ENCODE results near the gene NABP1. TPM values are rescaled to one million over a fixed set of nuclear protein-coding genes. Genes with fewer than 3 reads are reported as not detected.
"Not testable (repeated sequence)": the region's sequence is repeated elsewhere in the genome, so short reads cannot be mapped to it uniquely, and the experiment has no call there.

The NABP1 gene
- total RNA-seq, 1 donor from 2014 or later = 48.6 TPM

GRCh38 chr2:191638079-191638801, 39.7 kb upstream of the NABP1 start:
- no peak overlapping the region for H3K4me3 ChIP-seq
- peak overlapping the region; percentile 56 for H3K27ac ChIP-seq
- TF ChIP-seq, protein P1, sequence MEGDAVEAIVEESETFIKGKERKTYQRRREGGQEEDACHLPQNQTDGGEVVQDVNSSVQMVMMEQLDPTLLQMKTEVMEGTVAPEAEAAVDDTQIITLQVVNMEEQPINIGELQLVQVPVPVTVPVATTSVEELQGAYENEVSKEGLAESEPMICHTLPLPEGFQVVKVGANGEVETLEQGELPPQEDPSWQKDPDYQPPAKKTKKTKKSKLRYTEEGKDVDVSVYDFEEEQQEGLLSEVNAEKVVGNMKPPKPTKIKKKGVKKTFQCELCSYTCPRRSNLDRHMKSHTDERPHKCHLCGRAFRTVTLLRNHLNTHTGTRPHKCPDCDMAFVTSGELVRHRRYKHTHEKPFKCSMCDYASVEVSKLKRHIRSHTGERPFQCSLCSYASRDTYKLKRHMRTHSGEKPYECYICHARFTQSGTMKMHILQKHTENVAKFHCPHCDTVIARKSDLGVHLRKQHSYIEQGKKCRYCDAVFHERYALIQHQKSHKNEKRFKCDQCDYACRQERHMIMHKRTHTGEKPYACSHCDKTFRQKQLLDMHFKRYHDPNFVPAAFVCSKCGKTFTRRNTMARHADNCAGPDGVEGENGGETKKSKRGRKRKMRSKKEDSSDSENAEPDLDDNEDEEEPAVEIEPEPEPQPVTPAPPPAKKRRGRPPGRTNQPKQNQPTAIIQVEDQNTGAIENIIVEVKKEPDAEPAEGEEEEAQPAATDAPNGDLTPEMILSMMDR (IDR thresholded peaks at IDR 0.05) = no peak
- peaks cover 28% of the 10 kb centered on the region for H3K4me1 ChIP-seq
- H3K27me3 ChIP-seq (ENCODE audit: low read depth) = no peaks in the 10 kb centered on the region
- ATAC-seq = peak; percentile 86 to 90
- DNase-seq = no peak
- no peaks in the 10 kb centered on the region for H3K36me3 ChIP-seq
- intact Hi-C loops (cut with DNase I) = no loop called here
- H3K9me3 ChIP-seq = no peaks in the 10 kb centered on the region

- H3K4me1 ChIP-seq = peaks cover 28% of the 10 kb centered on the region
- TF ChIP-seq, protein P1 (IDR thresholded peaks at IDR 0.05) = no peak
- DNase-seq (no peak), ATAC-seq (no peak)
- no peaks in the 10 kb centered on the region for H3K36me3 ChIP-seq
- H3K9me3 ChIP-seq = no peaks in the 10 kb centered on the region
- no peak overlapping the region for H3K4me3 ChIP-seq
- intact Hi-C loops (cut with DNase I) = no loop called here
- peak overlapping the region; percentile 56 for H3K27ac ChIP-seq
- H3K27me3 ChIP-seq (ENCODE audit: low read depth) = no peaks in the 10 kb centered on the region
These were observed 39.1 kb upstream of the NABP1 start for GRCh38 chr2:191638802-191639172.

DNA sequence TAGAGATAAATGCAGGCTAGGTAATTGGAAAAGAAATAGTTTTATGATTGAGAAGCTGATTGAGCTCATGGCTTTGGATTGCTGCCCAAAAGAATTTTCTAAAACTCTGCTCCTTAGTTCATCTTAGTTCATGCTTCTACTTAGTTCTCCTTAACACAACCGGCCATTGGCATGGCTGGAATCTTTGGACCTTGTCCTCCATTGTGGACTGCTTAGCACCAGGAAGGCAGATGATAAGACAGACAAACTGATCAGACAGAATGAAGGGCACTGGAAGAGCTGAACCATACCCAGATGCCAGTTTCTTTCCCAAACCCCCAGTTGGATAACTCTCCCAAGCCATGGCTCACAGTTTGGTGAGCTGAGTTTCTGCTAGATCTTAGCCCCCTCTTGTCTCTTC, 36.3 kb upstream of the NABP1 start:
- Histone ChIP-seq H3K4me3 (no peak overlapping the region), H3K36me3 (no peaks in the 10 kb centered on the region), H3K9me3 (no peaks in the 10 kb centered on the region), H3K27ac (no peak overlapping the region), H3K27me3 (ENCODE audit: low read depth) (no peaks in the 10 kb centered on the region), H3K4me1 (peaks cover 27% of the 10 kb centered on the region)
- no peak for ATAC-seq
- DNase-seq = no peak
- intact Hi-C loops (cut with DNase I) = no loop called here
- TF ChIP-seq, protein P1 (IDR thresholded peaks at IDR 0.05) = no peak

GRCh38 chr2:191642541-191642940, 35.4 kb upstream of the NABP1 start:
- intact Hi-C loops (cut with DNase I) = no loop called here
- ATAC-seq (no peak), DNase-seq (no peak)
- H3K4me3 ChIP-seq = no peak overlapping the region
- no peak overlapping the region for H3K27ac ChIP-seq
- H3K4me1 ChIP-seq = peaks cover 17% of the 10 kb centered on the region
- H3K9me3 ChIP-seq = no peaks in the 10 kb centered on the region
- TF ChIP-seq, protein P1 (IDR thresholded peaks at IDR 0.05) = no peak
- H3K36me3 ChIP-seq = no peaks in the 10 kb centered on the region
- no peaks in the 10 kb centered on the region for H3K27me3 ChIP-seq (ENCODE audit: low read depth)

GRCh38 chr2:191643429-191643828, 34.5 kb upstream of the NABP1 start:
- H3K4me3 ChIP-seq = no peak overlapping the region
- ATAC-seq = no peak
- peaks cover 9% of the 10 kb centered on the region for H3K4me1 ChIP-seq
- TF ChIP-seq, protein P1 (IDR thresholded peaks at IDR 0.05) = no peak
- DNase-seq = no peak
- H3K9me3 ChIP-seq = no peaks in the 10 kb centered on the region
- no peak overlapping the region for H3K27ac ChIP-seq
- no peaks in the 10 kb centered on the region for H3K27me3 ChIP-seq (ENCODE audit: low read depth)
- no peaks in the 10 kb centered on the region for H3K36me3 ChIP-seq
- intact Hi-C loops (cut with DNase I) = no loop called here

- H3K36me3 ChIP-seq; H3K27me3 ChIP-seq (ENCODE audit: low read depth); H3K4me1 ChIP-seq; H3K4me3 ChIP-seq; ATAC-seq; DNase-seq; H3K27ac ChIP-seq; H3K9me3 ChIP-seq; intact Hi-C loops (cut with DNase I): not testable (repeated sequence)
These were observed 33.3 kb upstream of the NABP1 start for GRCh38 chr2:191644613-191645012.

Measured in lower lobe of right lung (tissue), 2 donors.